Stimulated activated CD4-positive, alpha-beta T cell treated with anti-CD3 and anti-CD28 coated beads, TNF-alpha, amount 100 ng/mL, for 4 hours (primary cell): ENCODE results near the gene LTBP3.

Experiments used
- DNase-seq, 3 experiments: peaks; one replicate each; pipeline ENCODE4 v3.0.0-alpha.2; 2020; ENCODE audit warnings: low read depth in 3 of 3

The LTBP3 gene

GRCh38 chr11:65585396-65586246 lies 27.5 kb upstream of the LTBP3 start:
- no peak for DNase-seq

DNA sequence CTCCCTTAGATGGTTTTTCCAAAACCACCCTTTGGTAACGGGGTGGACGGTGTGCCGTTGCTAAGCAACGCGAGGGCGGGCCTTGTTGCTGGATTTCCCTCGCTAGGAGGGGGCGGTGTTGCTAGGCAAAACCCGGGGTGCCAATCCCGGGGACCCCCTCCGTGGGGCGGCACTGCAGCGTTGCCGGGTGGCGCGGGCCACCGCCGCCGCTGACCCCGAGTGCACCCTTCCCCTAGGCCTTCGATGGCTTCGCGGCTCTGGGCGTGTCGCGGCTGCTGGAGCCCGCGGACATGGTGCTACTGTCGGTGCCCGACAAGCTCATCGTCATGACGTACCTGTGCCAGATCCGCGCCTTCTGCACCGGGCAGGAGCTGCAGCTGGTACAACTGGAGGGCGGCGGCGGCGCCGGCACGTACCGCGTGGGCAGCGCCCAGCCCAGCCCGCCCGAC lies 26.6 kb upstream of the LTBP3 start:
- no peak for DNase-seq

DNA sequence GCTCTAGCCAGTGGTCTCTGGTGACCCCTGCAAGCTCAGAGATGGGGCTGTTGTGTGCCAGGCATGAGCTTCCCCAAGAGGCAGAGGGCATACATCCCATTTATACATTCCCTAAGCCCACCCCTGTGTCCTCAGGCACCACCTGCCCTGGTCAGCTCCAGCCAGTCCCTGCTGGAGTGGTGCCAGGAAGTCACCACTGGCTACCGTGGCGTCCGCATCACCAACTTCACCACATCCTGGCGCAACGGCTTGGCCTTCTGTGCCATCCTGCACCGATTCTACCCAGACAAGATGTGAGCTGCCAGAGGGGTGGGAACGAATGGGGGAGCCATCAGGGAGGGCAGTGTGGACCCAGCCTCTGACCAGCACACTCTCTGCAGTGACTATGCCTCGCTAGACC lies 25.9 kb upstream of the LTBP3 start:
- no peak for DNase-seq

GRCh38 chr11:65583589-65583988 lies 25.4 kb upstream of the LTBP3 start:
- no peak for DNase-seq

DNA sequence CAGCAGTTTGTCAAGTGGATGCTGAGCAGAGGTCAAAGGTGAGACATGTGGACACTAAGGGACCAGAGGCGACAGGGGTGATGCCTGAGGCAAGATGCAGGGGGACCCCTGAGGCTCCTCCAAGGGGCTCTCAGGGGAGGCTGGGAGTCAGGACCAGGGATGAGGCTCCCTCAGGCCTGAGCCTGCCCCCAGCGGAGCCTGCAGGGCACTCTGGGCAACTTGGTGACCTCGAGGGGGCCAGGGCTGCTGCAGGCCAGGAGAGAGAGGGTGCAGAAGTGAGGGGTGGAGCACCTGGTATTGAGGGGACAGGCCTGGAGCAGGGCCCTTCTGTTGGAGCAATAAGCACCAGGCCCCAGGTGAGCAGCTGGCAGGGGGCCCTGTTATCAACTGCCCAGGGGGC lies 23.8 kb upstream of the LTBP3 start:
- no peak for DNase-seq

DNA sequence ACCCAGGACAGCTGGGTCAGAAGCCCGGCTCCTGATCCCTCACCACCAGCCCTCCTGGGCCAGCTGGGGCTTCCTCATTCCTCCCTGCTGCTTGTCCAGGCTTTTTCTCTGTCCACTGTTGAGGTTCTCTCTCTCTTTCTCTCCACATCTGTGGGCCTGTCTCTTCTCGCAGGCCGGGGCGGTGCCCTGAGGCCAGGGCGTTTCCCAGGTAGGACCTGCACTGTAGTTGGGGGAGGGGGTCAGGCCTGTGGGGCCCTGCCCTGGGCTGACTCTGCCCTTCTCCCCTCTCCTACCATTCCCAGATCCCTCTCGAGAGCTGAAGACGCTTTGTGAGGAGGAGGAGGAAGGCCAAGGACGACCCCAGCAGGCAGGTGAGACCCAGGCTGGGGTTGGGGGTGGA lies 22.6 kb upstream of the LTBP3 start:
- DNase-seq = no peak

DNA sequence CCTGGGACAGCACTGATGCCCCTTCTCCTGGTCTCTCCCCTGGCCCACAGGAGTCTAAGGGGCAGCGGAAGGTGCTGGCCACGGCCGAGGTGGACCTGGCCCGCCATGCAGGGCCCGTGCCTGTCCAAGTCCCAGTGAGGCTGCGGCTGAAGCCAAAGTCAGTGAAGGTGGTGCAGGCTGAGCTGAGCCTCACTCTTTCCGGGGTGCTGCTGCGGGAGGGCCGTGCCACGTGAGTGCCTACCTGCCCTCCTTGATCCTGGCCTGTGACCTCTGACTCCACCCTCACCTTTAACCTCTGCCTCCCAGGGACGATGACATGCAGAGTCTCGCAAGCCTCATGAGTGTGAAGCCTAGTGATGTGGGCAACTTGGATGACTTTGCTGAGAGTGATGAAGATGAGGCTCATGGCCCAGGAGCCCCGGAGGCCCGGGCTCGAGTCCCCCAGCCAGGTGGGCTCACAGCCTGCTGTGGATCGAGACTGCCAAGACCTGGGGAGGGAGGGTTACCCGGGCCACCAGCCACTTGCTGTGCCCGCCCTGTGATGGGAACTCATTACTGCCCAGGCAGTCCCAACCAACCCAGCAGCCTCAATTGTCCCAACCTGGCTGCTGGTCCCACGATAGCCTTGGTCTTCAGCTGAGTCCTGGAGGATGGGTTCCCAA lies 22.0 kb upstream of the LTBP3 start:
- DNase-seq = no peak

DNA sequence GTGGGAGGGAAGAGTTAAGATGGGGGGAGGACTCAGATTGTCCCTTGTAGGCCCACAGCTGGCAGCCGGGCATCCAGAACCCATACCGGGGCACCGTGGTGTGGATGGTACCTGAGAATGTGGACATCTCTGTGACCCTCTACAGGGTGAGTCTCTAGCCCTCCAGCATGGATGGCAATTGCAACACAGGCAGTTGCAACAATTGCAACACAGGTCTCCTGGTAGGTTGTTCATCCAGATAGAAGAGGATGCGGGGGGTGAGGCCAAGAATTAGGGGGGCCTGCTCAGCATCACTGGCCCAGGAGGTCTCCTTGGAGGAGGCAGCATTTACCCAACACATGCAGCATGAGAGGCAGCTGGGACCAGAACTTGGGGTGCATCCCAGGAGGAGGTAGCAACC lies 21.1 kb upstream of the LTBP3 start:
- no peak for DNase-seq

DNA sequence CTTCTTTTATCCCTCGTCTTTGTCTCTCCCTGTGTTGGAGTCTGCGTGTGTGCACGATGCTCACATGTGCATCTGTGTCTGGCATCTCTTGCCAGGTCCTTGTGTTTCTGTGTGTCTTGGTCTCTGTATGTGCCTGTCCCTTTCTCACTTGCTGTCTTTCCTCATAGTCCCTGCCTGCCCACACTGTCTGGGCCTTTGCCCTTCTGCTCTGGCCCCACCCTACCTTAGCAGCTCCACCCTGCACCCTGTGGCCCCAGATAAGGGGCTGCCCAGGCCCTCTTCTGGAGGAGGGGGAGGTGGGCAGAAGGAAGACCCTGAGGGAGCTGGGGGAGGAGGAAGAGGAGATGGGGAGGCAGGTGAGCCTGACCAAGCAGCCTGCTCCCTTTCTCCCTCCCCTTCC lies 20.5 kb upstream of the LTBP3 start:
- no peak for DNase-seq

DNA sequence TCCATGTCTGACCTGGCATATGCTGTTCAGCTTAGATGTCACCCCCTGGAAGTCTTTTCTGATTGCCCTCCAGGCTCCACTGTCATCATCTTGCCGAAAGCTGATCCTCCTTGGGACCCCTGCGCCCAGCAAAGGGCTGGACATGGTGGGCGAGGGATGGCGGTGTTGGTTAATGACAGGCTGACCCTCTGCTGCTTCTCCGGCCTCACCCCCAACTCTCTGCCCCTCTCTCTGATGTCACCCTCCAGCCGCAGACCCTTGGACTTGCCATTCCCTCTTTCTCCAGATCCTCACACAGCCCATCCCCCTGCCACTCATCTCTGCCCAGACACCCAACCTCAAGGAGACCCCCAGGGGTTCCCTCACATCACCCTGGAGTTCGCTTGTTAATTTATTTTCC lies 20.0 kb upstream of the LTBP3 start:
- no peak for DNase-seq

GRCh38 chr11:65577756-65578109 lies 19.6 kb upstream of the LTBP3 start:
- DNase-seq = no peak

DNA sequence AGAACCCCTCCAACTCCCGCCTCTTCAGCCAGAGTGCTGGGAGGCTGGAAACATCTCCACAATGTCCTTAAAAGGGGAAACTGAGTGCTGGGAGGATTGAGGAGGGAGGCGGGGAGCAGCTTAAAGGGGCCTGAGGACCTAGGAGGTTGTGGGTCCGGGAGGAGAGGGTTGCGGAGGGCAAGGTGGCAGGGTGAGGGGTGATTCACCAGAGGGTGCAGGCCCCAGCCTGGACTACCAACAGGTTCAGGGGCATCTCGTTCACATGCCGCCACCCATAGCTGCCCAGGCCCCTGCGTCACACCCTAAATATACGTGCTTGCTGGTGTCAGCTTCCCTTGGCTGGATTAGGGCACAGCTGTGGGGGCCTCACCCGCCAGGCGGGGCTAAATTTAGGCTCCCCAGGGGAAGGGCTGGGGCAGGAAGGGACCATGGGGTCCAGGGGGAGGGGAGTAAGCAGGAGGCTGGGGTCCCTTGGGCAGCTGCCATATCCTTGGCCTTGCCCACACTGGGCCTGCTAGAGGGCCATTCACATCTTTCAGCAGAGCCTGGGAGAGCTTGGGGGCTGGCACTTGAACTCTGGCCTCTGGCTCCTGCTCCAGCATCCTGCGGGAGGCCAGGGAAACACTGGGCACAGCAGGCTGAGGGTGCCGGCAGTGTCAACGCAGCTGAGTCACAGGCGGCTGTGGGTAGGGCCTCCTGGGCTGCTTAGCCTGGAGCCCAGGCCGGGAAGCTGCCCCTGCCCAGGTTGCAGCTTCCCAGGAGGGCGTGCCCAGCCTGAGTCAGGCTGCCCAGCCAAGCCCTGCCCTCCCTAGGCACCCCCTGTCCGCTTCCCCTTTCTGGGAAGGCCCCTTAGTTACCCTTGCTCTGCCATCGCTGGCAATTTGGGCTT lies 19.0 kb upstream of the LTBP3 start:
- DNase-seq = no peak

- DNase-seq = no peak
These were observed 18.2 kb upstream of the LTBP3 start for GRCh38 chr11:65576232-65576866.

- peak; percentile 56 to 73 (median 66) for DNase-seq
These were observed 17.5 kb upstream of the LTBP3 start, which contains the start of gene EHBP1L1 for GRCh38 chr11:65575568-65576231. EHBP1L1 (plus strand) TSS chr11:65576053; CDS start chr11:65576303, 250 bp downstream.

- no peak for DNase-seq
These were observed 16.8 kb upstream of the LTBP3 start for GRCh38 chr11:65574811-65575567.

DNA sequence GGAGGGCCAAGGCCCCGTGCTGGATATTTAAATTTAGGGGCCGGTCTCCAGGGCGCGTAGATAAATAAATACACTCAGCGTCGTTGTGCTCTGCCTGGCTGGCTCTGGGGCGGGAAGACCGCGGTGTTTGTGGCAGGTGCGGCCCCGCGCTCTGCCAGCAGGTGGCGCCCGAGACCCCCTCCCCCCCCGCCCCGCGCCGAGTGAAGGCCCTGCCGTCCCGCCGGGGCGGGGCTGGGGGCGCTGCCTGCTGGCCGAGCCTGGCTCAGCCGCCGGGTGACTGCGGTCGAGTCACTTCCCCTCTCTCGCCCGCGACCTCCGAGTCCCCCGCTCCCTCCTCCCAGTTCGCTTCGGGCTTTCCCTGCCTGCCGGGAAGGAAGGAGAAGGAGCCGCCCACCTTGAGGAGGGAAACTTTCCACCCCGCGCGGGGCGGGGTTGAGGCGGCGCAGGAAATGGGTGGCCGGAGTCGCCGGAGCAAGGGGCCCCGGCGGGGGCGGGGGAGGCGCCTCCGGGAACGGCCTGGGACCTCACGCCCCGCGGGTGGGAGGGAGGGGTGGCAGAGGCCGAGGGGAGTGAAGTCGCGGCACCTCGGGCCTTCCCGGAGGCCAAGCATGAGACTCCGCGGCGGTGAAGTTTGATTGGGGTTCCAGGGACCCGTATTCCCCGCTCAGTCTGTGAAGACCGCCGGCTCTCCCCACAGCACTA lies 16.1 kb upstream of the LTBP3 start:
- peak; percentile 70 to 74 (median 70) for DNase-seq

DNA sequence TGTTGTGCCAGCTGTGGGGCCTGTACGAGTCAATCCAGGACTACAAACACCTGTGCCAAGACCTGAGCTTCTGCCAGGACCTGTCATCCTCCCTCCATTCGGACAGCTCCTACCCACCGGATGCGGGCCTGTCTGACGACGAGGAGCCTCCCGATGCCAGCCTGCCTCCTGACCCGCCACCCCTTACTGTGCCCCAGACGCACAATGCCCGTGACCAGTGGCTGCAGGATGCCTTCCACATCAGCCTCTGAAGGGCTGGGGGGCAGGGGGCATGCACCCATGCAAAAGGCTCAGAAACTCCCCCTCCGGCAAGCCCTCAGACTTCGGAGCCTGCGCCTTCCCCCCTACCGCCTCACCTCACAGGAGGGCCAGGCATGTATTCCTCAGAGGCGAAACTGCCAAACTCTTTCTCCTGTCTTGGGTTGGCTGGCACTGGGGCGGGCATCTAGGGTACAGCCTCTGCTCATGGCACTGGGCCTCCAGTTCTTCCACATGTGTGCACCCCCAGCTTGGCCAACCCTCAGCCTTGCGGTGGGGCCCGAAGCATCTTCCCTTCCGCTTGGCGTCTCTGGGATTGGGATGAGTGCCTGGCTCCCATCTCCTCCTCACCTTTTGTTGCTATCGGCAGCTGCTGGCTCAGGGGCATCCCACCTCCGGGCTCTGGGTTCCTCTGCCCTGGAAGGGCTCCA lies 15.4 kb upstream of the LTBP3 start:
- DNase-seq = no peak

GRCh38 chr11:65572356-65573051 lies 14.3 kb upstream of the LTBP3 start, which contains the start of gene FAM89B:
FAM89B (plus strand) TSS chr11:65572538; CDS start chr11:65572670, 132 bp downstream.
- DNase-seq = peak; percentile 75 to 83 (median 75)
